Astrocyte (in vitro differentiated cells and primary cell): ENCODE data around the gene APOC4. TPM values are rescaled to one million over a fixed set of nuclear protein-coding genes. Genes with fewer than 3 reads are reported as not detected.

ENCODE experiments used
- DNase-seq: peaks from one replicate; pipeline ENCODE4 v3.0.0-alpha.2; 2010; ENCODE audit warnings: low read depth
- FAIRE-seq: peaks from 2 replicates; lab custom pipeline; 2011; peaks lifted over from hg19 to GRCh38; lab: Jason Lieb, UNC
- H2AFZ ChIP-seq: 2 replicates; pipeline ENCODE4 v1.6.0; 2012; ENCODE audit warnings: low read depth, low read length, inconsistent platforms
- H3K27ac ChIP-seq: 2 replicates; pipeline ENCODE4 v1.5.1; 2011; ENCODE audit warnings: low read depth, low read length, inconsistent platforms
- H3K27me3 ChIP-seq: 2 replicates; pipeline ENCODE4 v1.6.0; 2011; ENCODE audit warnings: low read length, inconsistent platforms; ENCODE audit not compliant: insufficient read depth
- H3K36me3 ChIP-seq: 2 replicates; pipeline ENCODE4 v1.5.1; 2011; ENCODE audit warnings: low read length, inconsistent platforms; ENCODE audit not compliant: insufficient read depth
- H3K4me1 ChIP-seq: 2 replicates; pipeline ENCODE4 v1.5.1; 2011; ENCODE audit warnings: low read length, inconsistent platforms; ENCODE audit not compliant: insufficient read depth
- H3K4me2 ChIP-seq: 2 replicates; pipeline ENCODE4 v1.6.0; 2012; ENCODE audit warnings: low read length, inconsistent platforms
- H3K4me3 ChIP-seq: 2 replicates; pipeline ENCODE4 v1.5.1; 2011; ENCODE audit warnings: low read depth, mild to moderate bottlenecking, low read length, inconsistent platforms; ENCODE audit not compliant: insufficient read depth
- H3K79me2 ChIP-seq: 2 replicates; pipeline ENCODE4 v1.6.0; 2012; ENCODE audit warnings: mild to moderate bottlenecking, low read length, inconsistent platforms; ENCODE audit not compliant: insufficient read depth
- H3K9ac ChIP-seq: 2 replicates; pipeline ENCODE4 v1.6.0; 2012; ENCODE audit warnings: mild to moderate bottlenecking, low read length, inconsistent platforms
- H3K9me3 ChIP-seq: 2 replicates; pipeline ENCODE4 v1.5.1; 2012; ENCODE audit warnings: low read depth, mild to moderate bottlenecking, low read length, inconsistent platforms; ENCODE audit not compliant: insufficient read depth
- H4K20me1 ChIP-seq: 2 replicates; pipeline ENCODE4 v1.6.0; 2012; ENCODE audit warnings: low read length, inconsistent platforms; ENCODE audit not compliant: insufficient read depth
- H3K27ac Mint-ChIP-seq: one replicate; pipeline ENCODE4 v1.8.0; 2021; ENCODE audit warnings: mild to moderate bottlenecking, mixed read lengths; ENCODE audit not compliant: unreplicated experiment
- H3K27me3 Mint-ChIP-seq: one replicate; pipeline ENCODE4 v1.8.0; 2021; ENCODE audit warnings: low read depth, mixed read lengths; ENCODE audit not compliant: unreplicated experiment
- H3K36me3 Mint-ChIP-seq: one replicate; pipeline ENCODE4 v1.8.0; 2021; ENCODE audit warnings: low read depth, mixed read lengths; ENCODE audit not compliant: unreplicated experiment
- H3K4me1 Mint-ChIP-seq: one replicate; pipeline ENCODE4 v1.8.0; 2021; ENCODE audit warnings: low read depth, mixed read lengths; ENCODE audit not compliant: unreplicated experiment
- H3K4me3 Mint-ChIP-seq: one replicate; pipeline ENCODE4 v1.8.0; 2021; ENCODE audit warnings: mild to moderate bottlenecking, moderate library complexity, mixed read lengths; ENCODE audit not compliant: unreplicated experiment
- H3K9me3 Mint-ChIP-seq: one replicate; pipeline ENCODE4 v1.8.0; 2021; ENCODE audit warnings: mild to moderate bottlenecking, mixed read lengths; ENCODE audit not compliant: unreplicated experiment
- CTCF ChIP-seq: IDR thresholded peaks from 2 replicates; pipeline ENCODE4 v1.5.1; 2011; ENCODE audit warnings: low read depth, mild to moderate bottlenecking, inconsistent platforms, low read length, moderate library complexity; ENCODE audit not compliant: insufficient read depth
- EZH2 ChIP-seq: IDR thresholded peaks from 2 replicates; pipeline ENCODE4 v1.6.1; 2012; ENCODE audit warnings: mild to moderate bottlenecking, low read length, inconsistent platforms; ENCODE audit not compliant: insufficient read depth
- total RNA-seq: library from RNA; stranded (reverse); gene quantifications from 2 replicates; pipeline ENCODE4 v1.2.1, GENCODE V29; 2021

Gene APOC4
- total RNA-seq, 1 donor from 2014 or later: not detected

- H3K4me1 Mint-ChIP-seq: no peaks in the 10 kb centered on the region
- Histone ChIP-seq H3K4me2 (peak overlapping the region; percentile 78), H3K27ac (no peak overlapping the region), H3K9ac (no peak overlapping the region), H2AFZ (no peak overlapping the region), H3K9me3 (no peaks in the 10 kb centered on the region), H3K36me3 (no peaks in the 10 kb centered on the region), H3K4me1 (no peaks in the 10 kb centered on the region), H3K79me2 (no peaks in the 10 kb centered on the region), H3K4me3 (no peak overlapping the region), H3K27me3 (no peaks in the 10 kb centered on the region), H4K20me1 (no peaks in the 10 kb centered on the region)
- H3K27ac Mint-ChIP-seq: no peak overlapping the region
- no peaks in the 10 kb centered on the region for H3K36me3 Mint-ChIP-seq
- DNase-seq (peak; percentile 29), FAIRE-seq (no peak)
- no peak overlapping the region for H3K4me3 Mint-ChIP-seq
- TF ChIP-seq CTCF: no peak
- TF ChIP-seq EZH2: no peak
- H3K27me3 Mint-ChIP-seq: peaks cover 28% of the 10 kb centered on the region
- H3K9me3 Mint-ChIP-seq: peaks cover 2% of the 10 kb centered on the region
These were observed 14.3 kb upstream of the APOC4 start for GRCh38 chr19:44927746-44928145.

GRCh38 chr19:44930088-44930487 is 11.9 kb upstream of the APOC4 start:
- Mint-ChIP-seq H3K27me3 (peaks cover 34% of the 10 kb centered on the region), H3K4me1 (no peaks in the 10 kb centered on the region), H3K9me3 (peaks cover 2% of the 10 kb centered on the region), H3K4me3 (no peak overlapping the region), H3K27ac (no peak overlapping the region), H3K36me3 (no peaks in the 10 kb centered on the region)
- DNase-seq: no peak
- no peak overlapping the region for H3K9ac ChIP-seq
- no peak for TF ChIP-seq EZH2
- no peak for TF ChIP-seq CTCF
- no peaks in the 10 kb centered on the region for H4K20me1 ChIP-seq
- no peaks in the 10 kb centered on the region for H3K79me2 ChIP-seq
- FAIRE-seq: no peak
- H2AFZ ChIP-seq: no peak overlapping the region
- no peaks in the 10 kb centered on the region for H3K27me3 ChIP-seq
- no peak overlapping the region for H3K4me3 ChIP-seq
- H3K36me3 ChIP-seq: no peaks in the 10 kb centered on the region
- H3K9me3 ChIP-seq: no peaks in the 10 kb centered on the region
- H3K4me1 ChIP-seq: no peaks in the 10 kb centered on the region
- no peak overlapping the region for H3K27ac ChIP-seq
- H3K4me2 ChIP-seq: no peak overlapping the region

- Histone ChIP-seq H3K36me3 (no peaks in the 10 kb centered on the region), H3K4me3 (no peak overlapping the region), H3K79me2 (no peaks in the 10 kb centered on the region), H4K20me1 (no peaks in the 10 kb centered on the region), H3K9me3 (no peaks in the 10 kb centered on the region), H2AFZ (no peak overlapping the region), H3K27me3 (no peaks in the 10 kb centered on the region), H3K27ac (no peak overlapping the region), H3K9ac (no peak overlapping the region), H3K4me2 (no peak overlapping the region), H3K4me1 (no peaks in the 10 kb centered on the region)
- H3K27ac Mint-ChIP-seq: no peak overlapping the region
- peaks cover 2% of the 10 kb centered on the region for H3K9me3 Mint-ChIP-seq
- peaks cover 21% of the 10 kb centered on the region for H3K27me3 Mint-ChIP-seq
- no peaks in the 10 kb centered on the region for H3K4me1 Mint-ChIP-seq
- H3K4me3 Mint-ChIP-seq: no peak overlapping the region
- no peaks in the 10 kb centered on the region for H3K36me3 Mint-ChIP-seq
- TF ChIP-seq CTCF: no peak
- no peak for TF ChIP-seq EZH2
- no peak for DNase-seq
- FAIRE-seq: no peak
These were observed 10.5 kb upstream of the APOC4 start for GRCh38 chr19:44931541-44931940.
